Osteocyte (in vitro differentiated cells): ENCODE data around the gene TM4SF20. TPM values are rescaled to one million over a fixed set of nuclear protein-coding genes. Genes with fewer than 3 reads are reported as not detected.

Source experiments
- DNase-seq: peaks from one replicate; pipeline ENCODE4 v3.0.0; 2021; ENCODE audit warnings: mixed read lengths; ENCODE audit not compliant: unreplicated experiment; ENCODE audit errors: extremely low spot score
- H3K27ac Mint-ChIP-seq: one replicate; pipeline ENCODE4 v1.8.0; 2021; ENCODE audit warnings: mild to moderate bottlenecking, mixed read lengths; ENCODE audit not compliant: unreplicated experiment
- H3K27me3 Mint-ChIP-seq: one replicate; pipeline ENCODE4 v1.8.0; 2021; ENCODE audit warnings: mixed read lengths; ENCODE audit not compliant: unreplicated experiment
- H3K36me3 Mint-ChIP-seq: one replicate; pipeline ENCODE4 v1.8.0; 2021; ENCODE audit warnings: mixed read lengths; ENCODE audit not compliant: unreplicated experiment
- H3K4me1 Mint-ChIP-seq: one replicate; pipeline ENCODE4 v1.8.0; 2021; ENCODE audit warnings: mixed read lengths; ENCODE audit not compliant: unreplicated experiment
- H3K4me3 Mint-ChIP-seq: one replicate; pipeline ENCODE4 v1.8.0; 2021; ENCODE audit warnings: mild to moderate bottlenecking, moderate library complexity, mixed read lengths; ENCODE audit not compliant: unreplicated experiment
- H3K9me3 Mint-ChIP-seq: one replicate; pipeline ENCODE4 v1.8.0; 2021; ENCODE audit warnings: mixed read lengths; ENCODE audit not compliant: unreplicated experiment
- CTCF ChIP-seq: fragments of 200-600 bp; sonication (generic); IDR thresholded peaks from 2 replicates; pipeline ENCODE4 v1.5.0; 2021; ENCODE audit warnings: antibody characterized with exemption, mild to moderate bottlenecking, moderate library complexity
- total RNA-seq: library from RNA; stranded (reverse); gene quantifications from 2 replicates; pipeline ENCODE4 v1.2.1, GENCODE V29; 2021

TM4SF20 gene
- total RNA-seq, 1 donor from 2014 or later, result not detected

GRCh38 chr2:227320305-227321094 lies 58.6 kb downstream of the TM4SF20 start:
- Mint-ChIP-seq H3K4me1 (peaks cover 8% of the 10 kb centered on the region), H3K4me3 (no peak overlapping the region), H3K36me3 (no peaks in the 10 kb centered on the region), H3K27me3 (no peaks in the 10 kb centered on the region), H3K27ac (no peak overlapping the region), H3K9me3 (peaks cover 11% of the 10 kb centered on the region)
- DNase-seq, result no peak
- no peak for TF ChIP-seq CTCF

GRCh38 chr2:227317834-227318233 lies 61.3 kb downstream of the TM4SF20 start:
- Mint-ChIP-seq H3K4me1 (no peaks in the 10 kb centered on the region), H3K4me3 (no peak overlapping the region), H3K27me3 (no peaks in the 10 kb centered on the region), H3K9me3 (peaks cover 11% of the 10 kb centered on the region), H3K36me3 (no peaks in the 10 kb centered on the region), H3K27ac (no peak overlapping the region)
- DNase-seq, result no peak
- TF ChIP-seq CTCF, result no peak

- no peaks in the 10 kb centered on the region for H3K9me3 Mint-ChIP-seq
- no peak overlapping the region for H3K4me3 Mint-ChIP-seq
- no peaks in the 10 kb centered on the region for H3K27me3 Mint-ChIP-seq
- no peaks in the 10 kb centered on the region for H3K4me1 Mint-ChIP-seq
- no peak for DNase-seq
- no peaks in the 10 kb centered on the region for H3K36me3 Mint-ChIP-seq
- no peak overlapping the region for H3K27ac Mint-ChIP-seq
- no peak for TF ChIP-seq CTCF
Observed at GRCh38 chr2:227313310-227313709, 65.8 kb downstream of the TM4SF20 start.

- no peaks in the 10 kb centered on the region for H3K27me3 Mint-ChIP-seq
- no peaks in the 10 kb centered on the region for H3K4me1 Mint-ChIP-seq
- H3K4me3 Mint-ChIP-seq, result no peak overlapping the region
- H3K27ac Mint-ChIP-seq, result no peak overlapping the region
- DNase-seq, result no peak
- H3K9me3 Mint-ChIP-seq, result no peaks in the 10 kb centered on the region
- no peaks in the 10 kb centered on the region for H3K36me3 Mint-ChIP-seq
- TF ChIP-seq CTCF, result no peak
Observed at GRCh38 chr2:227312579-227312978, 66.5 kb downstream of the TM4SF20 start.

Other genes starting within 250 kb of the TM4SF20 start
- gene COL4A4, start 215.1 kb downstream of the TM4SF20 start, total RNA-seq, result 1.3 and 2.0 TPM in 2 replicates
- gene COL4A3, start 214.7 kb downstream of the TM4SF20 start, total RNA-seq, result 0.32 and 0.57 TPM in 2 replicates
- 83.4 and 87.2 TPM in 2 replicates for gene MFF, start 54.1 kb downstream of the TM4SF20 start, total RNA-seq
- not detected in 2 replicates for gene SCYGR1, start 8.6 kb upstream of the TM4SF20 start, total RNA-seq
- gene AGFG1, start 92.8 kb upstream of the TM4SF20 start, total RNA-seq, result 51.2 and 55.1 TPM in 2 replicates
- gene SCYGR2, start 219.6 kb upstream of the TM4SF20 start, total RNA-seq, result not detected in 2 replicates
- gene SCYGR3, start 235.5 kb upstream of the TM4SF20 start, total RNA-seq, result not detected in 2 replicates
- gene SCYGR4, start 238.2 kb upstream of the TM4SF20 start, total RNA-seq, result not detected in 2 replicates